Endothelial cell of umbilical vein (primary cell): Measurements from ENCODE around the gene ZNF124. TPM values are rescaled to one million over a fixed set of nuclear protein-coding genes. Genes with fewer than 3 reads are reported as not detected.

Experiments used
- BruUV-seq: library from RNA; stranded (reverse); fragments of 400-500 nt; replicated peaks from 2 replicates; lab custom pipeline; 2021; lab: Mats Ljungman, UMichigan
- CTCF ChIA-PET: fragments of 300-600, 350-600 bp; sonication (Branson Sonifier 250); formaldehyde crosslinking; loops from one replicate; lab custom pipeline; 2021; ENCODE audit warnings: antibody characterized with exemption, inconsistent platforms; lab: Charles Lee
- POLR2A ChIA-PET: fragments of 300-600, 350-600 bp; sonication (Branson Sonifier 250); formaldehyde crosslinking; loops from one replicate; lab custom pipeline; 2021; ENCODE audit warnings: antibody characterized with exemption, inconsistent platforms; lab: Charles Lee
- DNase-seq: peaks from one replicate; pipeline ENCODE4 v3.0.0-alpha.2; 2011; ENCODE audit warnings: low read depth, low spot score
- FAIRE-seq: peaks from 2 replicates; lab custom pipeline; 2011; peaks lifted over from hg19 to GRCh38; lab: Jason Lieb, UNC
- H2AFZ ChIP-seq: 2 replicates; pipeline ENCODE4 v1.6.0; 2012; ENCODE audit warnings: low read depth, low read length, control low read depth, inconsistent platforms
- H3K27ac ChIP-seq: 2 replicates; pipeline ENCODE4 v1.5.1; 2011; ENCODE audit warnings: low read depth, mild to moderate bottlenecking, control low read depth, low read length, moderate library complexity; ENCODE audit not compliant: insufficient read depth
- H3K27me3 ChIP-seq, 2 experiments: 2 replicates each; pipeline versions ENCODE4 v1.6.0 to v1.6.1; 2011; ENCODE audit warnings: low read length in 2 of 2, mixed read lengths in 1 of 2; ENCODE audit not compliant: control insufficient read depth in 2 of 2, insufficient read depth in 2 of 2
- H3K36me3 ChIP-seq, 2 experiments: 2 replicates in 1 of 2; 3 replicates in 1 of 2; pipeline ENCODE4 v1.5.1; 2011; ENCODE audit warnings: low read length in 2 of 2, mild to moderate bottlenecking in 1 of 2, moderate library complexity in 1 of 2; ENCODE audit not compliant: control insufficient read depth in 2 of 2, insufficient read depth in 2 of 2; ENCODE audit errors: extremely low read depth in 1 of 2
- H3K4me1 ChIP-seq: 3 replicates; pipeline ENCODE4 v1.5.1; 2011; ENCODE audit warnings: mild to moderate bottlenecking, low read length; ENCODE audit not compliant: control insufficient read depth, insufficient read depth; ENCODE audit errors: extremely low read depth
- H3K4me2 ChIP-seq: 2 replicates; pipeline ENCODE4 v1.6.1; 2011; ENCODE audit warnings: low read length, control low read depth, mixed read lengths; ENCODE audit not compliant: insufficient read depth
- H3K4me3 ChIP-seq, 3 experiments: fragments of 200-600 bp in 1 of 3; sonication (generic), shearing (Covaris generic) in 1 of 3; replicated peaks in 1 of 3; 2 replicates each; pipeline ENCODE4 v1.5.1; 2011 to 2016; ENCODE audit warnings: control low read depth in 3 of 3, low read length in 3 of 3, mild to moderate bottlenecking in 2 of 3, inconsistent platforms in 1 of 3, low read depth in 1 of 3, moderate library complexity in 1 of 3; ENCODE audit not compliant: insufficient read depth in 1 of 3
- H3K79me2 ChIP-seq: 2 replicates; pipeline ENCODE4 v1.6.0; 2012; ENCODE audit warnings: low read length, inconsistent platforms; ENCODE audit not compliant: control insufficient read depth, insufficient read depth
- H3K9ac ChIP-seq: replicated peaks from 2 replicates; pipeline ENCODE3; 2011; ENCODE audit warnings: low read length, control low read depth; ENCODE audit not compliant: insufficient read depth; ENCODE audit errors: extremely low read depth
- H3K9me1 ChIP-seq: replicated peaks from 3 replicates; pipeline ENCODE4 v1.6.0; 2011; ENCODE audit warnings: mild to moderate bottlenecking, low read length; ENCODE audit not compliant: control insufficient read depth, insufficient read depth; ENCODE audit errors: extremely low read depth
- H3K9me3 ChIP-seq: replicated peaks from 2 replicates; pipeline ENCODE4 v1.5.1; 2012; ENCODE audit warnings: low read length, inconsistent platforms; ENCODE audit not compliant: control insufficient read depth, insufficient read depth
- H4K20me1 ChIP-seq: replicated peaks from 2 replicates; pipeline ENCODE3; 2011; ENCODE audit warnings: mild to moderate bottlenecking, low read length; ENCODE audit not compliant: control insufficient read depth, insufficient read depth; ENCODE audit errors: extremely low read depth
- EZH2 ChIP-seq: IDR thresholded peaks from 2 replicates; pipeline ENCODE4 v1.6.1; 2012; ENCODE audit warnings: borderline replicate concordance, low read depth, mild to moderate bottlenecking, moderate library complexity, low read length, inconsistent platforms; ENCODE audit not compliant: severe bottlenecking
- FOS ChIP-seq: IDR thresholded peaks from 2 replicates; pipeline ENCODE4 v1.6.1; 2011; ENCODE audit warnings: mild to moderate bottlenecking, low read length, moderate library complexity, borderline replicate concordance; ENCODE audit not compliant: insufficient read depth
- GATA2 ChIP-seq: IDR thresholded peaks from 2 replicates; pipeline ENCODE4 v1.7.0; 2011; ENCODE audit warnings: low read depth, mild to moderate bottlenecking, moderate library complexity, mixed read lengths, low read length; ENCODE audit not compliant: insufficient read length, insufficient read depth
- JUN ChIP-seq: IDR thresholded peaks from 2 replicates; pipeline ENCODE4 v1.6.1; 2011; ENCODE audit warnings: borderline replicate concordance, low read depth; ENCODE audit not compliant: insufficient read length, insufficient read depth
- MYC ChIP-seq: IDR thresholded peaks from one replicate; pipeline ENCODE4 v1.6.1; 2011; ENCODE audit warnings: mild to moderate bottlenecking, low read depth, low read length
- POLR2A ChIP-seq: IDR thresholded peaks from 2 replicates; pipeline ENCODE4 v1.6.1; 2012; ENCODE audit warnings: low read depth, mild to moderate bottlenecking, control low read depth, low read length
- POLR2AphosphoS5 ChIP-seq: IDR thresholded peaks from 2 replicates; pipeline ENCODE4 v1.6.1; 2012; ENCODE audit warnings: low read depth, mild to moderate bottlenecking, control low read depth, low read length, moderate library complexity; ENCODE audit not compliant: insufficient read depth
- dilution Hi-C: fragments of 300-500 bp; cut with MboI; formaldehyde crosslinking; loops from one replicate; pipeline ENCODE4 v1.15.0; 2019; ENCODE audit warnings: low sequenced_read_pairs; ENCODE audit not compliant: extremely low pct_ligation_motif_present
- intact Hi-C: fragments of 100-400 bp; cut with micrococcal nuclease; formaldehyde crosslinking; loops from one replicate; pipeline ENCODE4 v1.10.0; 2022
- polyA plus RNA-seq, 4 experiments: library from polyadenylated mRNA; depleted of rRNA in 3 of 4; stranded (reverse) in 3 of 4; unstranded in 1 of 4; fragments of >200 nt; gene quantifications; 2 replicates each; pipeline versions ENCODE4 v1.2.1 to v1.2.3, GENCODE V29; 2011 to 2012; ENCODE audit warnings: missing spikeins in 1 of 4
- total RNA-seq: library from RNA; stranded (reverse); gene quantifications from 2 replicates; pipeline ENCODE4 v1.2.3, GENCODE V29; 2021
- TF ChIP-seq, protein P1 (sequence below): IDR thresholded peaks from 2 replicates; pipeline ENCODE4 v1.6.1; 2011; ENCODE audit not compliant: insufficient read depth, insufficient read length
- TF ChIP-seq, protein P2 (sequence below), 2 donors: IDR thresholded peaks; 1 replicate in 1 of 2; 2 replicates in 1 of 2; pipeline ENCODE4 v1.5.1; 2011; ENCODE audit warnings: low read length in 2 of 2, mild to moderate bottlenecking in 2 of 2, moderate library complexity in 2 of 2, control low read depth in 1 of 2, inconsistent platforms in 1 of 2, low read depth in 1 of 2; ENCODE audit not compliant: insufficient read depth in 1 of 2; ENCODE audit errors: extremely low read depth in 1 of 2

The ZNF124 gene
- total and polyA plus RNA-seq, 2 donors (not counting 3 experiments of a cell fraction or from before 2014, with no cell fraction given), result 3.5 to 25.6 TPM

DNA sequence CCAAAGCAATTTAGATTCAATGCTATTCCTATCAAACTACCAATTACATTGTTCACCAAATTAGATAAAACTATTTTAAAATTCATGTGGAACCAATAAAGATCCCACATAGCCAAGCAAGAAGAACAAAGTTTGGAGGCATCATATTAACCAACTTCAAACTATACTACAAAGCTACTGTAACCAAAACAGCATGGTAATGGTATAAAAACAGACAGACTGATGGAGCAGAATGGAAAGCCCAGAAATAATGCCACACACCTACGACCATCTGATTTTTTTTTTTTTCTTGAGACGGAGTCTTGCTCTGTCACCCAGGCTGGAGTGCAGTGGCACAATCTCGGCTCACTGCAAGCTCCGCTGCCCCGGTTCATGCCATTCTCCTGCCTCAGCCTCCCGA, 7.1 kb downstream of the ZNF124 start:
- H3K27me3 ChIP-seq, result no peaks in the 10 kb centered on the region
- H4K20me1 ChIP-seq, result peaks cover 5% of the 10 kb centered on the region
- FAIRE-seq, result no peak
- no peak for DNase-seq
- H3K4me3 ChIP-seq, result no peak overlapping the region
- dilution Hi-C loops, result no loop called here
- H3K9me1 ChIP-seq, result no peaks in the 10 kb centered on the region
- BruUV-seq, result no TSS peak
- no peaks in the 10 kb centered on the region for H3K9me3 ChIP-seq
- ChIA-PET POLR2A (no interaction called here), CTCF (no interaction called here)
- H2AFZ ChIP-seq, result no peak overlapping the region
- no peak overlapping the region for H3K27ac ChIP-seq
- intact Hi-C loops, result no loop called here
- H3K36me3 ChIP-seq, result no peaks in the 10 kb centered on the region
- H3K79me2 ChIP-seq, result peaks cover 92% of the 10 kb centered on the region
- TF ChIP-seq POLR2AphosphoS5 (no peak), GATA2 (no peak), FOS (no peak), MYC (no peak), EZH2 (no peak), POLR2A (no peak), JUN (no peak)
- TF ChIP-seq, protein P1, sequence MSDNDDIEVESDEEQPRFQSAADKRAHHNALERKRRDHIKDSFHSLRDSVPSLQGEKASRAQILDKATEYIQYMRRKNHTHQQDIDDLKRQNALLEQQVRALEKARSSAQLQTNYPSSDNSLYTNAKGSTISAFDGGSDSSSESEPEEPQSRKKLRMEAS, result no peak
- H3K4me1 ChIP-seq, result no peaks in the 10 kb centered on the region
- no peak overlapping the region for H3K4me2 ChIP-seq
- no peak overlapping the region for H3K9ac ChIP-seq

DNA sequence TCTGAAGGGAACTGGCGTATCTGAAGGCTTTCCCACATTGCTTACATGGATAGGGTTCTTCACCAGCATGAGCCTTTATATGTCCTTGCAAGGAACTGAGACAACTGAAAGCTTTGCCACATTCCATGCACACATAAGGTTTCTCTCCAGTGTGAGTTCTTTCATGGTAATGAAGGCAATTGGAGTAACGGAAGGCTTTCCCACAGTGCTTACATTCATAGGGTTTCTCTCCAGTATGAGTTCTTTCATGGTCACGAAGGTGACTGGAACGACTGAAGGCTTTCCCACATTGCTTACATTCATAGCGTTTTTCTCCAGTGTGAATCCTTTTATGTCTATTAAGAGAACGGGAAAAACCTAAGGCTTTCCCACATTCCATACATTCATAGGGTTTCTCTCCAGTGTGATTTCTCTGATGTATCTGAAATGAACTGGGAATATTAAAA, 15.0 kb downstream of the ZNF124 start:
- no peak for TF ChIP-seq JUN
- TF ChIP-seq, protein P1, result no peak
- TF ChIP-seq POLR2AphosphoS5, result no peak
- TF ChIP-seq, protein P2, sequence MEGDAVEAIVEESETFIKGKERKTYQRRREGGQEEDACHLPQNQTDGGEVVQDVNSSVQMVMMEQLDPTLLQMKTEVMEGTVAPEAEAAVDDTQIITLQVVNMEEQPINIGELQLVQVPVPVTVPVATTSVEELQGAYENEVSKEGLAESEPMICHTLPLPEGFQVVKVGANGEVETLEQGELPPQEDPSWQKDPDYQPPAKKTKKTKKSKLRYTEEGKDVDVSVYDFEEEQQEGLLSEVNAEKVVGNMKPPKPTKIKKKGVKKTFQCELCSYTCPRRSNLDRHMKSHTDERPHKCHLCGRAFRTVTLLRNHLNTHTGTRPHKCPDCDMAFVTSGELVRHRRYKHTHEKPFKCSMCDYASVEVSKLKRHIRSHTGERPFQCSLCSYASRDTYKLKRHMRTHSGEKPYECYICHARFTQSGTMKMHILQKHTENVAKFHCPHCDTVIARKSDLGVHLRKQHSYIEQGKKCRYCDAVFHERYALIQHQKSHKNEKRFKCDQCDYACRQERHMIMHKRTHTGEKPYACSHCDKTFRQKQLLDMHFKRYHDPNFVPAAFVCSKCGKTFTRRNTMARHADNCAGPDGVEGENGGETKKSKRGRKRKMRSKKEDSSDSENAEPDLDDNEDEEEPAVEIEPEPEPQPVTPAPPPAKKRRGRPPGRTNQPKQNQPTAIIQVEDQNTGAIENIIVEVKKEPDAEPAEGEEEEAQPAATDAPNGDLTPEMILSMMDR (IDR thresholded peaks at IDR 0.05; ENCODE audit: extremely low read depth in 1 of 2, insufficient read depth in 1 of 2, low read depth in 1 of 2, low read length in 2 of 2), result no peak
- TF ChIP-seq FOS, result no peak
- TF ChIP-seq POLR2A, result no peak
- TF ChIP-seq EZH2, result no peak
- no peak for TF ChIP-seq GATA2
- no peak for TF ChIP-seq MYC
- DNase-seq (no peak), FAIRE-seq (no peak)
- H3K27ac ChIP-seq, result no peak overlapping the region
- no peaks in the 10 kb centered on the region for H3K4me1 ChIP-seq
- H3K79me2 ChIP-seq, result peaks cover 21% of the 10 kb centered on the region
- H3K4me3 ChIP-seq, result no peak overlapping the region
- H2AFZ ChIP-seq, result no peak overlapping the region
- no TSS peak for BruUV-seq
- no peaks in the 10 kb centered on the region for H3K9me1 ChIP-seq
- H3K4me2 ChIP-seq, result no peak overlapping the region
- H3K36me3 ChIP-seq, result peaks cover 6 to 14% of the 10 kb centered on the region in 2 experiments
- H3K27me3 ChIP-seq, result no peaks in the 10 kb centered on the region
- dilution Hi-C loops (no loop called here), intact Hi-C loops (no loop called here)
- POLR2A ChIA-PET, result no interaction called here
- CTCF ChIA-PET, result no interaction called here
- peaks cover 15% of the 10 kb centered on the region for H3K9me3 ChIP-seq
- no peak overlapping the region for H3K9ac ChIP-seq
- no peaks in the 10 kb centered on the region for H4K20me1 ChIP-seq
